Stimulated activated naive CD4-positive, alpha-beta T cell treated with Interleukin-2 at 50 U/mL for 16 hours (primary cell): ENCODE results near the gene NHLH1.
"Not testable (repeated sequence)": the region's sequence is repeated elsewhere in the genome, so short reads cannot be mapped to it uniquely, and the experiment has no call there.

Source experiments
- DNase-seq: peaks from one replicate; lab custom pipeline; 2025; lab: John Stamatoyannopoulos, UW

NHLH1 gene

GRCh38 chr1:160377585-160378206 is 10.8 kb downstream of the NHLH1 start:
- DNase-seq = no peak

GRCh38 chr1:160384812-160385211 is 17.9 kb downstream of the NHLH1 start:
- DNase-seq = not testable (repeated sequence)

GRCh38 chr1:160388406-160388805 is 21.5 kb downstream of the NHLH1 start:
- DNase-seq = not testable (repeated sequence)

GRCh38 chr1:160394673-160395072 is 27.8 kb downstream of the NHLH1 start:
- no peak for DNase-seq

- DNase-seq = no peak
Observed at GRCh38 chr1:160397651-160398050, 30.8 kb downstream of the NHLH1 start.

GRCh38 chr1:160398823-160399222 is 32.0 kb downstream of the NHLH1 start:
- DNase-seq = no peak

- DNase-seq = no peak
Observed at GRCh38 chr1:160399544-160400222, 32.8 kb downstream of the NHLH1 start.

- DNase-seq = no peak
Observed at GRCh38 chr1:160400223-160400645, 33.4 kb downstream of the NHLH1 start, which contains the start of gene VANGL2. TSS of gene VANGL2 (plus strand) at chr1:160400564. CDS start at chr1:160415838, 15,274 bp downstream.

- no peak for DNase-seq
Observed at GRCh38 chr1:160400646-160401486, 34.0 kb downstream of the NHLH1 start.

GRCh38 chr1:160401487-160401805 is 34.6 kb downstream of the NHLH1 start:
- DNase-seq = no peak

- DNase-seq = no peak
Observed at GRCh38 chr1:160402001-160402795, 35.3 kb downstream of the NHLH1 start.

GRCh38 chr1:160403244-160403643 is 36.4 kb downstream of the NHLH1 start:
- DNase-seq = no peak

- DNase-seq = no peak
Observed at GRCh38 chr1:160404094-160404493, 37.2 kb downstream of the NHLH1 start.

- no peak for DNase-seq
Observed at GRCh38 chr1:160405331-160405877, 38.5 kb downstream of the NHLH1 start.

GRCh38 chr1:160406131-160406968 is 39.5 kb downstream of the NHLH1 start:
- no peak for DNase-seq

GRCh38 chr1:160407839-160408801 is 41.2 kb downstream of the NHLH1 start:
- no peak for DNase-seq

GRCh38 chr1:160408864-160409263 is 42.0 kb downstream of the NHLH1 start:
- DNase-seq = no peak

GRCh38 chr1:160409486-160409885 is 42.6 kb downstream of the NHLH1 start:
- DNase-seq = no peak

- DNase-seq = no peak
Observed at GRCh38 chr1:160410406-160411005, 43.6 kb downstream of the NHLH1 start.
